Measurements from ENCODE around the gene NPAS1.

NPAS1 gene

DNA sequence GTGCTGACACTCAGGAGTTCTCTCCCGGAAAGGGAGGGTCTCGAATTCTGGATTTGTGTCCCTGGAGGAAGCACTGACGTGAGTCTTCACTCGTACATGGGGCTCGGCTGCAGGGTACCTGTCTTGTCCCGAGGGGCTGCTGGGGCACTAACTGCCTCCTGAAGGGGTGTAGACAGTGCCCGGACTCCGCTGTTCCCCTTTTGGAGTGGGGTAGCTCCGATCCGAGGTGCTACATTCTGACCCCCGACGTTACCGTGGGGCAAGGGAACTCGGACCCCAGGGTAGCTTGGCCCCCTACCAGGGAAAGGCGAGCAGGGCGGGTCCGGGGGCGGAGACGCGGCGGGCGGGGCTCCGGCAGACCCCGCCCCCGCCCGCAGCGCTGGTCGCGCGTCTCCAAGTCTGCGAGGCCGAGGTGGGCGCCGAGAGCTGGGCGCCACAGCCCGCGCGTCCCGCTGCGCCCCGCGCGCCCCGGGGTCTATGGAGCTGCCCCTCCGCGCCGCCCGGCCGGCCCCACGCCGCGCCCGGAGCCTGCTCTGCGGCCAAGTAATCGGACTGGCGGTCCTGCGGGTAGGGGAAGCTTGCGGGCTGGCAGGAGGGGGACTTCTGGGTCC, at the start of gene NPAS1:
Gene NPAS1 (plus strand): TSS at position 407 of the 611 bp plus-strand sequence. CDS start 1,211 bp downstream, outside the sequence.
- DNase-seq = no peak

DNA sequence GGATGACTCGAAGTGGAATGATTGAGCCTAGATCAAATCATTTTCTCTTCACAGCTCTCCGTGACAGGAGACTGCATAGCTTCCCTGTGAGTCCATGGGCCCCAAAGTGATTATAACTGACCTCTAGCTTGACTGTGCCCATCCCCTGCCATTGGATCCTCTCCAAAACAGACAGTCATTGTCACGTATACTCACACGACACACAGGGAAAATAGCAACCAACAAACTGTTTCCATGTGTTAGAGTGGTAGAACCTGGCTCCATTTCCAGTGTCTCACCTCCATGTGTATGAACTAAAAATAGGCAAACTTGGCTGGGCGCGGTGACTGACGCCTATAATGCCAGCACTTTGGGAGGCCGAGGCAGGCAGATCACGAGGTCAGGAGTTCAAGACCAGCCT, 48.8 kb upstream of the NPAS1 start:
- DNase-seq = no peak

GRCh38 chr19:46972311-46972710, 47.3 kb upstream of the NPAS1 start:
- DNase-seq = no peak

DNA sequence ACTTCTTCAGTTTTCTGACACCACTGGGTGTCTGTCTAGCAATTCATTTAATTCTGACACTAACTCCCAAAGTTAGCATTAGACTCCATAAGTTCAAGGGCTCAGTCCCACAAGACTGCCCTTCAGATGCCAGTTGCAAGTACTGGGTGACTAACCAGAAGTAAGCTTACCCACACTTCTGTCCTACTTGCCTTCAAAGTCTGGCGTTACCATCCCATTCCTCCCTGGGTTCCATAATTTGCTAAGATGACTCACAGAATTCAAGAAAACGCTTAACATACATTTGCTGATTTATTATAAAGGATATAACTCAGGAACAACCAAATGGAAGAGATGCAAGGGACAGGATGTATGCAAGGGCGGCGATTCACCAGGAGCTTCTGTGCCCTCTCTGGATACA, 45.5 kb upstream of the NPAS1 start:
- no peak for DNase-seq

GRCh38 chr19:46975011-46975924, 44.4 kb upstream of the NPAS1 start:
- no peak for DNase-seq

- no peak for DNase-seq
Measured at GRCh38 chr19:46975925-46976782, 43.5 kb upstream of the NPAS1 start.

GRCh38 chr19:46976845-46977320, 42.8 kb upstream of the NPAS1 start:
- no peak for DNase-seq

GRCh38 chr19:46977548-46977947, 42.1 kb upstream of the NPAS1 start:
- no peak for DNase-seq

DNA sequence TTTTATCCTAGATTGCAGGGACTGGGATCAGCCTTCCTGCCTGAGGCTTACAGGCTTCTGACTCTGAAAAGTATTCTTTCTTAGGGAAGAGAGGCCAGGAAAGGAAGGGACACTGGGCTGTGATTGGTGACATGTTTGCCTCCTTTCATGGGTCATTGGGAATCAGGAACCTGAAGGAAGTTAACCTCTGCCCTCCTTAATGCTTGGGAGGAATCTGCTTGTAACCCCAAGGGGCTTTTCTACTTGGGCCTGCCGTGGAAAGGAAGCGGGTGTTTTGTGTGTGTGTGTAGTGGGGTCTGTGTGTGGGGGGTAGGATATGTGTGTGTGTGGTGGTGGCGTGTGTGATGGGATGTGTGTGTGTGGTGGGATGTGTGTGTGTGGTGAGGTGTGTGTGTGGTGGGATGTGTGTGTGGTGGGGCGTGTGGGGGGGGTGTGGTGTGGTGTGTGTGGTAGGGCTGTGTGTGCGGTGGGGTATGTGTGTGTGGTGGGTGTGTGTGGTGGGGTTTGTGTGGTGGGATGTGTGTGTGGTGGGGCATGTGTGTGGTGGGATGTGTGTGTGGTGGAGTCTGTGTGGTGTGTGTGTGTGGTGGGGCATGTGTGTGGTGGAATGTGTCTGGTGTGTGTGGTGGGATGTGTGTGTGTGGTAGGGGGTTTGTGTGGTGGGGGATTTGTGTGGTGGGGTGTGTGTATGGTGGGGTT, 41.3 kb upstream of the NPAS1 start:
- DNase-seq = no peak

- DNase-seq = no peak
Measured at GRCh38 chr19:46979126-46980105, 40.2 kb upstream of the NPAS1 start.

DNA sequence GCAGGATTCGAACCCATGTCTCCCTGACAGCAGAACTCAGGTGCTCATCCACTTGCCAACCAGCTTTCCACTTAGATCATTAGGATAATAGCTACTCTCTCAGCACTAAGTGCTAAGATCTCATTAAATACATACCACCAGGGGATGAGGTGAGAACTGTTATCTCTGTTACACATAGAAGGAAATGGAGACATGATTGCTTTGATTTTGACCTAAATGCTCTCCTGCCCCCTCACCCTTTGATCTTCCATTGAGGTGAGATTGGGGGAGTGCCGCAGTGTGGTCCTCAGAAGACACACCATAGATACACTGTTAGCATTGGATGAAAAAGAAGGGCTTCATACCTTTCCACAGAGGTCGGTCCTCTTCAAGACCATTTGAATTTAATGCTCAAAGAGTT, 38.9 kb upstream of the NPAS1 start:
- no peak for DNase-seq

- no peak for DNase-seq
Measured at GRCh38 chr19:46981286-46981945, 38.2 kb upstream of the NPAS1 start.

GRCh38 chr19:46983097-46983496, 36.5 kb upstream of the NPAS1 start:
- DNase-seq = no peak

GRCh38 chr19:46984077-46985010, 35.3 kb upstream of the NPAS1 start:
- DNase-seq = peak; percentile 75

- no peak for DNase-seq
Measured at GRCh38 chr19:46985542-46986415, 33.9 kb upstream of the NPAS1 start.

GRCh38 chr19:46988614-46989230, 30.9 kb upstream of the NPAS1 start:
- no peak for DNase-seq

DNA sequence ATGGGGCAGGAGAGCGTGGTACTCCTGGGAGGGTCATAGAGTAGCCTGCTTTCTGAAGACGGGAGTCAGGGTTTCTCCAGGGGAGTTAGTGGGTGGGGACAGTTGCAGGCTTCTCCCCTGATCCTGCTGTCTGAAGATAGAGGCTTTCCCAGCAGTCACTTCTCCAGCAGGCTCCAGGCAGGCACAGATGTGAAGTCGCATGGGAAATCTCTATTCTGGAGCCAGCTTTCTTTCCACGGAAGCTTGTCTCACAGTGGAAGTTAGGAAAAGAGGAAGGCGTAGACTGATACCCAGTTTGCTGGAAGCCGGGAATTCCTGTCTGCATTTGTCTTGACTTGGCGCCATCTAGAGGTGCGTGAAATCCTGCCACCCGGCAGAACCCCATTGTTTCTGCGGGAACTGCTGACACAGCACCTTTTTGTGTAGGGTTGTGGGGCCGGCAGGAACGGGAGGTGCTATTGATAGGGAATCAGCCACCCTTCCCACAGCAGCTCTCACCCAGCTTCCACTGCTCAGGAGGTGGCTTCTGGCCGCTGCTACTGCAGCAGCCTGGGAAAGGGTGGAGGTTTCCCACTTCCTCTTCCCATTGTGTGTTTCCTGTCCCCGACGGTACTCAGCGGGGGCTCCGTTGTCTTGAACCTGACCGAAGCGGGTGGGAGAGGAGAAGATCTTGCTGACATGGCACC, 28.5 kb upstream of the NPAS1 start:
- peak; percentile 77 for DNase-seq
